GM19043 (cell line): ENCODE measurements around the gene PTGDS.

Source experiments
- ATAC-seq: cut with Tn5 transposase; IDR thresholded peaks from one replicate; pipeline ENCODE4 v1.9.1; 2021; ENCODE audit warnings: low read depth; ENCODE audit not compliant: unreplicated experiment

Gene PTGDS

GRCh38 chr9:136972335-136972734 lies 5.0 kb upstream of the PTGDS start:
- no peak for ATAC-seq

DNA sequence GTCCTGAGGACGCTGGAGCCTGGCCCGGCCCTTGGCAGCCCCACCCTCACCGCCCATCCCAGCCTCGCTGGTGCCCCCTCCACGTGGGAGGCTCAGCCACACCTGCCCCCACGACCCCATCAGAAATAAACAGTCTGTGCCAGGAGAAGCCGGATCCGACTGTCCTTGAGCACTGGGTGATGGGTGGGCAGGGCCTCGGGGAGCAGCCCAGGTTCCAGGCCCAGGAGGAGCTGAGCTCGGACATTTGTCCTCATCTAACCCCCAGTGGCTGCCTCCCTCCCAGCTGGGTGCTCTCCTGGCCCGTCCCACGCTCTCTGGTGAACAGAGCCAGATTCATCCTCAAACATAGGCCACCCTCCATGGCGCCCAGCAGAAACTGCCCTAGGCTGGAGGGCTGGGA lies 4.6 kb upstream of the PTGDS start:
- ATAC-seq = no peak

- no peak for ATAC-seq
Observed at GRCh38 chr9:136973618-136974617, 3.4 kb upstream of the PTGDS start.

GRCh38 chr9:136974817-136975535 lies 2.3 kb upstream of the PTGDS start:
- ATAC-seq = no peak

- ATAC-seq = no peak
Observed at GRCh38 chr9:136975644-136976043, 1.7 kb upstream of the PTGDS start.

DNA sequence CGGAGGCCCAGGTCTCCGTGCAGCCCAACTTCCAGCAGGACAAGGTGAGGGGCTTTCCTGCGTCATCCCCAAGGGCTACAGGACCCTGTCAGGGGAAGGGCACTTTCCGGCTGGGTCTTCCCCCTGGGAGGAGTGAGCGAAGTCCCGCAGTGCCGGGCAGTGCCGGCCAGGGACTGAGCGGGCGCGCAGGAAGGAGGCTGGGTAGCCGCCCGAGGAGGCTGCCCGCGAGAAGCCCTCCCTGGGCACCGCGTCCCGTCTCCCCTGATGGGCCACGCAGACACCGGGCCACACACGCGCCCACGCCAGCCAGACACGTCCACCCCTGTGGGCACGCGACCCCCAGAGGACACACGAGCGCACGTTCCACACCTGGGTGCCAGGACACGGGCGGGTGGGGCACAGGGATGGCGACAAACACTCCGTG lies 357 bp downstream of the PTGDS start:
- ATAC-seq = no peak

DNA sequence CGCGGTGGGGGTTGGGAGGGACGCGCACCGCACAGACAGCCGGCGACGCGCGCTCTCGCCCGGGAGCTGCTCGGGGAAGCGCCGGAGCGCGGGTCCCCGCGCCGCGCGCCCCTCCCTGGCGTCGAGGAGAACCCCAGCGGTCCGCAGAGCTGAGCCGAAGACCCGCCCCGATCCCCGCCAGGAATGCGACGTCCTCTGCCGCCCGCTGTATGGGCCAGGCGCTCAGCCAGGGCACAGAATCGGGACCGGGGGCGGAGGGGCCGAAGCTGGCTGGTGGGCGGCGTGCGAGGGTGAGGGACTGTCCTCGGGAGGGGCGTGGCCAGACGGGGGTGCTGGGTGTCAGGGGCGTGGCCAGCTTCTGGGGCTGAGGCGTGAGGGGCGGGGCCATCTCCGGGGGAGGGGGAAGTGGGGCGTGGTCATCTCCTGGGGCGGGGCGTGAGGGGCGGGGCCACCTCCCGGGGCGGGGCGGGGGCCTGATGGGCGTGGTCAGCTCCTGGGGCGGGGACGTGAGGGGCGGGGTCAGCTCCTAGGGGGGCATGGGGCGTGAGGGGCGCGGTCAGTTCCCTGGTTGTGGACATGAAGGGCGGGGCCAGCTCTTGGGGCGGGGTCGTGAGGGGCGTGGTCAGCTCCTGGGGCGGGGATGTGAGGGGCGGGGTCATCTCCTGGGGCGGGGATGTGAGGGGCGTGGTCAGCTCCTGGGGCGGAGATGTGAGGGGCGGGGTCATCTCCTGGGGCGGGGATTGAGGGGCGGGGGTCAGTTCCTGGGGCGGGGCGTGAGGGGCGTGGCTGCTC lies 965 bp downstream of the PTGDS start:
- no peak for ATAC-seq

DNA sequence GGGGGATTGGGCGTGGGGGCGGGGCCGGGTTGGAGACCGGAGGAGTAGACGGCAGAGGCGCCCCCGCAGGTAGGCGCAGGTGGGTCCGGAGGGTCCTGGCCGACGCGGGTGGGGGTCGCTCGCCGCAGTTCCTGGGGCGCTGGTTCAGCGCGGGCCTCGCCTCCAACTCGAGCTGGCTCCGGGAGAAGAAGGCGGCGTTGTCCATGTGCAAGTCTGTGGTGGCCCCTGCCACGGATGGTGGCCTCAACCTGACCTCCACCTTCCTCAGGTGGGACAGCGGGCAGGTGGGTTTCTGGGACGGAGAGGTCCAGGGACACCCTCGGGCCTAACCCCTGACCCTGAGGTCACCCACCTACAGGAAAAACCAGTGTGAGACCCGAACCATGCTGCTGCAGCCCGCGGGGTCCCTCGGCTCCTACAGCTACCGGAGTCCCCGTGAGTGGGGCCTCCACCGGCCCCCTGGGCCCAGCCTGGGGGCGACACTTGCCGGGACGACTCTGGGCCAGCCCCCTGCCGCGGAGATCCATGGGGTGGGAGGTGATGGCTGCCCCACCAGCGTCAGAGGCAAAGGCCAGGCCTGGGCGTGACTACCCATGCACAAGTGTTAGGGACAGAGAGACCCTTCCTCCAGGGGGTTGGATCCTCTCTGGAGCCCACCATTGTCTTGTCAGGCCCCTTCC lies 1.7 kb downstream of the PTGDS start:
- no peak for ATAC-seq

DNA sequence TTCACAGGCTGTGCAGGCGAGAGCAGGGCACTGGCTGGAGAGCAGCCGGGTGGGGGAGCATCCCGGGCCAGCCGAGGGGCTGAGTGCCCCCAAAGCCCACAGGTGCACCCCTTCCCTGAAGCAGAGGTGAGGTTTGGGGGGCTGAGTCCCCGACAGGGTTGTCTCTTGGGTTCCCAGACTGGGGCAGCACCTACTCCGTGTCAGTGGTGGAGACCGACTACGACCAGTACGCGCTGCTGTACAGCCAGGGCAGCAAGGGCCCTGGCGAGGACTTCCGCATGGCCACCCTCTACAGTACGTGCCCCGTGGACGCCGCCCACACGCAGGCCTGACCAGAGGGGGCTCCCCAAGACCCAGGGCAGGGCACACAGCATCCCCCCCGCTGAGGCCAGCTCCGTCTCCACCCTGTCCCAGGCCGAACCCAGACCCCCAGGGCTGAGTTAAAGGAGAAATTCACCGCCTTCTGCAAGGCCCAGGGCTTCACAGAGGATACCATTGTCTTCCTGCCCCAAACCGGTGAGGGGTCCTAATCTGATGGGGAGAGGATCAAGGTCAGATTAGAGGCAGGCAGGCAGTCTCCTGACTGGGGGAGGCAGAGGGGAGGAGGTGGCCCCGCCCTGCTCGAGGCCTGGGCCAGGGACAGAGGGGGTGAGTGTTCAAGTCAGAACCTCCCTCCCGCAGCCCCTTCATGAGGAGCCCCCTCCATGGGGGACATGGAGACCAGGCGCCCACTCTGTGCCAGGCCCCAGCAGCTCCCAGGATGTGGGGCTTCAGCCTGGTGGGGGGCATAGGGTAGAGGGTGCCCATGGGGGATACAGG lies 2.7 kb downstream of the PTGDS start:
- no peak for ATAC-seq

- no peak for ATAC-seq
Observed at GRCh38 chr9:136980669-136981478, 3.6 kb downstream of the PTGDS start.

DNA sequence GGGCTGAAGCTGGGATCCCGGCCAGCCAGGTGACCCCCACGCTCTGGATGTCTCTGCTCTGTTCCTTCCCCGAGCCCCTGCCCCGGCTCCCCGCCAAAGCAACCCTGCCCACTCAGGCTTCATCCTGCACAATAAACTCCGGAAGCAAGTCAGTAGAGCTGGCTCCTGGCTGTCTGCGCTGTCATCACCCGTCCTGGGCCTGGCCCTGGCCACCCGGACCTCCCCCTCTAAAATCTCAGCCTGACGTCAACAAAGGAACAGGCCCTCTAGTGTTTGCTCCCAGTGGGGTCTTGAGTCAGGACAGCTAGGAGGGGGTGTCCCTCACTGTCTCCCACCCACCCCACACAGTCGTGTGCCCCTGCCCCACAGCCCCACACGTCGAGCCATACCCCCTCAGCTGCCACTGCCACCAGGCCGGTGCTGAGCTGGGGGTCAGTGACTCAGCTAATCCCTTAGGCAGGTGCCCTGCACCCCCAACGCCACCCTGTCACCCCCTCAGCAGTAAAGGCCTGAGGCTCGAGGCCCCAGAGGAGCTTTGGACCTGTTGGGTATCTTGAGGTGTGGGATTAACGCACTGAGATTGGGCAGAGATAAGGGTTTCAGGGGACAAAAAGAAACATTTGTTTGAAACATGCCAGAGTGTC lies 4.4 kb downstream of the PTGDS start:
- no peak for ATAC-seq

- ATAC-seq = no peak
Observed at GRCh38 chr9:136982232-136983051, 5.1 kb downstream of the PTGDS start, which contains the start of gene LCNL1. LCNL1 (plus strand) TSS chr9:136982993; CDS start chr9:136983587, 594 bp downstream.

- no peak for ATAC-seq
Observed at GRCh38 chr9:136983167-136983566, 5.9 kb downstream of the PTGDS start.

- ATAC-seq = no peak
Observed at GRCh38 chr9:136983656-136984314, 6.5 kb downstream of the PTGDS start.

GRCh38 chr9:136984464-136985026 lies 7.2 kb downstream of the PTGDS start:
- ATAC-seq = no peak

GRCh38 chr9:136985027-136985602 lies 7.8 kb downstream of the PTGDS start:
- ATAC-seq = no peak
